ENCODE measurements around the gene SEMA3A.
"Not testable (repeated sequence)": the region's sequence is repeated elsewhere in the genome, so short reads cannot be mapped to it uniquely, and the experiment has no call there.

SEMA3A gene

GRCh38 chr7:84194484-84195271 lies at the start of gene SEMA3A:
SEMA3A (minus strand) TSS chr7:84194789; CDS start chr7:84194586, 203 bp downstream.
- H3K27ac ChIP-seq (ENCODE audit: low read length): peak within 1 kb of the TSS; percentile 64
- no peaks in the 10 kb centered on the region for H3K36me3 ChIP-seq (ENCODE audit: control insufficient read depth in 1 of 2, insufficient read depth in 2 of 2, low read length in 2 of 2)
- H3K9me3 ChIP-seq (ENCODE audit: control insufficient read depth in 1 of 2, low read length in 2 of 2): no peaks in the 10 kb centered on the region
- H3K27me3 ChIP-seq (ENCODE audit: low read depth, low read length): no peaks in the 10 kb centered on the region
- H3K4me3 ChIP-seq (ENCODE audit: low read depth in 1 of 2, low read length in 2 of 2): peak within 1 kb of the TSS; percentile 58 to 77
- H3K4me1 ChIP-seq (ENCODE audit: control insufficient read depth in 1 of 2, insufficient read depth in 2 of 2, low read length in 2 of 2): no peaks in the 10 kb centered on the region

GRCh38 chr7:84243037-84243436 lies 48.4 kb upstream of the SEMA3A start:
- H3K36me3 ChIP-seq (ENCODE audit: control insufficient read depth in 1 of 2, insufficient read depth in 2 of 2, low read length in 2 of 2); H3K4me1 ChIP-seq (ENCODE audit: control insufficient read depth in 1 of 2, insufficient read depth in 2 of 2, low read length in 2 of 2); H3K27ac ChIP-seq (ENCODE audit: low read length); H3K9me3 ChIP-seq (ENCODE audit: control insufficient read depth in 1 of 2, low read length in 2 of 2); H3K4me3 ChIP-seq (ENCODE audit: low read depth in 1 of 2, low read length in 2 of 2); H3K27me3 ChIP-seq (ENCODE audit: low read depth, low read length): not testable (repeated sequence)

GRCh38 chr7:84238596-84238995 lies 44.0 kb upstream of the SEMA3A start:
- Histone ChIP-seq H3K4me3 (ENCODE audit: low read depth in 1 of 2, low read length in 2 of 2) (no peak overlapping the region), H3K27ac (ENCODE audit: low read length) (no peak overlapping the region), H3K36me3 (ENCODE audit: control insufficient read depth in 1 of 2, insufficient read depth in 2 of 2, low read length in 2 of 2) (no peaks in the 10 kb centered on the region), H3K27me3 (ENCODE audit: low read depth, low read length) (no peaks in the 10 kb centered on the region), H3K4me1 (ENCODE audit: control insufficient read depth in 1 of 2, insufficient read depth in 2 of 2, low read length in 2 of 2) (no peaks in the 10 kb centered on the region), H3K9me3 (ENCODE audit: control insufficient read depth in 1 of 2, low read length in 2 of 2) (peaks cover 0 to 7% of the 10 kb centered on the region in 2 donors)

- H3K4me1 ChIP-seq (ENCODE audit: control insufficient read depth in 1 of 2, insufficient read depth in 2 of 2, low read length in 2 of 2): peaks cover 0 to 2% of the 10 kb centered on the region in 2 donors
- H3K4me3 ChIP-seq (ENCODE audit: low read depth in 1 of 2, low read length in 2 of 2): no peak overlapping the region
- peaks cover 0 to 5% of the 10 kb centered on the region in 2 donors for H3K9me3 ChIP-seq (ENCODE audit: control insufficient read depth in 1 of 2, low read length in 2 of 2)
- H3K27ac ChIP-seq (ENCODE audit: low read length): no peak overlapping the region
- no peaks in the 10 kb centered on the region for H3K27me3 ChIP-seq (ENCODE audit: low read depth, low read length)
- no peaks in the 10 kb centered on the region for H3K36me3 ChIP-seq (ENCODE audit: control insufficient read depth in 1 of 2, insufficient read depth in 2 of 2, low read length in 2 of 2)
Observed at GRCh38 chr7:84237533-84238173, 43.1 kb upstream of the SEMA3A start.

- Histone ChIP-seq H3K4me3 (ENCODE audit: low read depth in 1 of 2, low read length in 2 of 2) (no peak overlapping the region), H3K27me3 (ENCODE audit: low read depth, low read length) (no peaks in the 10 kb centered on the region), H3K27ac (ENCODE audit: low read length) (no peak overlapping the region), H3K9me3 (ENCODE audit: control insufficient read depth in 1 of 2, low read length in 2 of 2) (peaks cover 0 to under 1% of the 10 kb centered on the region in 2 donors), H3K36me3 (ENCODE audit: control insufficient read depth in 1 of 2, insufficient read depth in 2 of 2, low read length in 2 of 2) (no peaks in the 10 kb centered on the region), H3K4me1 (ENCODE audit: control insufficient read depth in 1 of 2, insufficient read depth in 2 of 2, low read length in 2 of 2) (peaks cover 0 to 5% of the 10 kb centered on the region in 2 donors)
Observed at GRCh38 chr7:84236398-84236797, 41.8 kb upstream of the SEMA3A start.

GRCh38 chr7:84232646-84233045 lies 38.1 kb upstream of the SEMA3A start:
- Histone ChIP-seq H3K27me3 (ENCODE audit: low read depth, low read length) (no peaks in the 10 kb centered on the region), H3K4me3 (ENCODE audit: low read depth in 1 of 2, low read length in 2 of 2) (no peak overlapping the region), H3K9me3 (ENCODE audit: control insufficient read depth in 1 of 2, low read length in 2 of 2) (no peaks in the 10 kb centered on the region), H3K36me3 (ENCODE audit: control insufficient read depth in 1 of 2, insufficient read depth in 2 of 2, low read length in 2 of 2) (no peaks in the 10 kb centered on the region), H3K27ac (ENCODE audit: low read length) (no peak overlapping the region), H3K4me1 (ENCODE audit: control insufficient read depth in 1 of 2, insufficient read depth in 2 of 2, low read length in 2 of 2) (peaks cover 0 to 5% of the 10 kb centered on the region in 2 donors)

GRCh38 chr7:84231157-84231556 lies 36.6 kb upstream of the SEMA3A start:
- no peaks in the 10 kb centered on the region for H3K36me3 ChIP-seq (ENCODE audit: control insufficient read depth in 1 of 2, insufficient read depth in 2 of 2, low read length in 2 of 2)
- H3K27me3 ChIP-seq (ENCODE audit: low read depth, low read length): no peaks in the 10 kb centered on the region
- H3K4me3 ChIP-seq (ENCODE audit: low read depth in 1 of 2, low read length in 2 of 2): no peak overlapping the region
- H3K9me3 ChIP-seq (ENCODE audit: control insufficient read depth in 1 of 2, low read length in 2 of 2): no peaks in the 10 kb centered on the region
- no peak overlapping the region for H3K27ac ChIP-seq (ENCODE audit: low read length)
- peaks cover 0 to 5% of the 10 kb centered on the region in 2 donors for H3K4me1 ChIP-seq (ENCODE audit: control insufficient read depth in 1 of 2, insufficient read depth in 2 of 2, low read length in 2 of 2)

- H3K4me3 ChIP-seq (ENCODE audit: low read depth in 1 of 2, low read length in 2 of 2): no peak overlapping the region
Observed at GRCh38 chr7:84230491-84230890, 35.9 kb upstream of the SEMA3A start.

GRCh38 chr7:84228526-84228925 lies 33.9 kb upstream of the SEMA3A start:
- no peak overlapping the region for H3K4me3 ChIP-seq (ENCODE audit: low read depth in 1 of 2, low read length in 2 of 2)
- no peaks in the 10 kb centered on the region for H3K27me3 ChIP-seq (ENCODE audit: low read depth, low read length)
- H3K36me3 ChIP-seq (ENCODE audit: control insufficient read depth in 1 of 2, insufficient read depth in 2 of 2, low read length in 2 of 2): no peaks in the 10 kb centered on the region
- H3K9me3 ChIP-seq (ENCODE audit: control insufficient read depth in 1 of 2, low read length in 2 of 2): no peaks in the 10 kb centered on the region
- H3K27ac ChIP-seq (ENCODE audit: low read length): no peak overlapping the region
- H3K4me1 ChIP-seq (ENCODE audit: control insufficient read depth in 1 of 2, insufficient read depth in 2 of 2, low read length in 2 of 2): peaks cover 0 to 5% of the 10 kb centered on the region in 2 donors

More at GRCh38 chr7:84230491-84230890, 35.9 kb upstream of the SEMA3A start:
- no peak overlapping the region for H3K27ac ChIP-seq (ENCODE audit: low read length)
- no peaks in the 10 kb centered on the region for H3K9me3 ChIP-seq (ENCODE audit: control insufficient read depth in 1 of 2, low read length in 2 of 2)
- no peaks in the 10 kb centered on the region for H3K27me3 ChIP-seq (ENCODE audit: low read depth, low read length)
- peaks cover 0 to 5% of the 10 kb centered on the region in 2 donors for H3K4me1 ChIP-seq (ENCODE audit: control insufficient read depth in 1 of 2, insufficient read depth in 2 of 2, low read length in 2 of 2)
- H3K36me3 ChIP-seq (ENCODE audit: control insufficient read depth in 1 of 2, insufficient read depth in 2 of 2, low read length in 2 of 2): no peaks in the 10 kb centered on the region

GRCh38 chr7:84226759-84227158 lies 32.2 kb upstream of the SEMA3A start:
- Histone ChIP-seq H3K4me3 (ENCODE audit: low read depth in 1 of 2, low read length in 2 of 2) (no peak overlapping the region), H3K27ac (ENCODE audit: low read length) (no peak overlapping the region), H3K9me3 (ENCODE audit: control insufficient read depth in 1 of 2, low read length in 2 of 2) (no peaks in the 10 kb centered on the region), H3K36me3 (ENCODE audit: control insufficient read depth in 1 of 2, insufficient read depth in 2 of 2, low read length in 2 of 2) (no peaks in the 10 kb centered on the region), H3K4me1 (ENCODE audit: control insufficient read depth in 1 of 2, insufficient read depth in 2 of 2, low read length in 2 of 2) (no peaks in the 10 kb centered on the region), H3K27me3 (ENCODE audit: low read depth, low read length) (no peaks in the 10 kb centered on the region)

- Histone ChIP-seq H3K36me3 (ENCODE audit: control insufficient read depth in 1 of 2, insufficient read depth in 2 of 2, low read length in 2 of 2) (no peaks in the 10 kb centered on the region), H3K4me3 (ENCODE audit: low read depth in 1 of 2, low read length in 2 of 2) (no peak overlapping the region), H3K4me1 (ENCODE audit: control insufficient read depth in 1 of 2, insufficient read depth in 2 of 2, low read length in 2 of 2) (no peaks in the 10 kb centered on the region), H3K27ac (ENCODE audit: low read length) (no peak overlapping the region), H3K9me3 (ENCODE audit: control insufficient read depth in 1 of 2, low read length in 2 of 2) (no peaks in the 10 kb centered on the region), H3K27me3 (ENCODE audit: low read depth, low read length) (no peaks in the 10 kb centered on the region)
Observed at GRCh38 chr7:84224505-84224904, 29.9 kb upstream of the SEMA3A start.

All from muscle layer of duodenum (tissue), 2 donors.